ENCODE measurements around the gene IQSEC3.

The IQSEC3 gene

DNA sequence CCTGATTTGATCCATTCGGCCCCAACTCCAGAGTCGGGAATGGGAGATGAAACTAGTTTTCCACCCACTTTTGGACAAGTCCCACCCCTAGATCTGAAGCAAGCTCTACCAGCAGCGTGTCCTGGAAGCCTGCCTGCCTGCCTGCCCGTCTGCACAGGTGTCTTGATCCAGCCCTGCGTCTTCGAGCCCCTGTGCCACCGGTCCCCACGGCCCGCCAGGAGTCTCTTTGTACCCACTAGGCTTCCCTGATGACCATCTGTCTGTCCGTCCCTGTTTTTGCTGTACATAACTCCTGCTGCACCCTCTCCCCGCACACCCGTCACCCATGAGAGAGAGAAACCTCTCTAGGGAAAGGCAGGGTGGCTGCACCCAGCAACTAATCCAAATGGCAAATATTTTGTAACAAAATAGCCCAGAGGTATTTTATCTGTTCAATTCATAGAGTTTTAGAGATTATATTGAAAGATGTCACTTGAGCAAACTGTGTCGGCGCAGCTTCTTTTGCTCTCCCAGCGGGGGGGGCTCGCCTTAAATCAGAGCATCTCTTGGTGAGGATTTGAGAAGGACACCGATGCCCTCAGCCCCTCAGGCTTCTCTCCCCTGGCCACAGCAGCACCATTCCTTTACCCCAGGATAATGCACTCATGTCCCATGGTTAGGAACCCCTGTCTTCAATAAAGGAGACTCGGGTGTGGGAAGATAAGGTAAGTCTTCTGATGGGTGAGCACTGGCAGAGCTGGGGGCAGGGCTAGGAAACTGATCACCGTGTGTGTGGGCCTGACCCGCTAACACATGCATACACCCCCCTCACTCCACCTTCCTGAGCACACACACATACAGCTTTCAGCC is 111.6 kb downstream of the IQSEC3 start:
- peak overlapping the region; percentile 11 for H3K18ac ChIP-seq (ENCODE audit: low read length)
- H4K8ac ChIP-seq (ENCODE audit: low read depth, low read length) = peak overlapping the region; percentile 20
- H3K4me3 ChIP-seq (ENCODE audit: low read length in 2 of 2) = no peak overlapping the region
- H2BK5ac ChIP-seq (ENCODE audit: low read length) = no peak overlapping the region
- no peak for DNase-seq (ENCODE audit: low spot score)
- H2BK120ac ChIP-seq (ENCODE audit: low read depth, low read length) = no peak overlapping the region
- H3K4me2 ChIP-seq (ENCODE audit: insufficient read depth, low read length, poor library complexity, severe bottlenecking) = no peak overlapping the region
- peaks cover 0 to 21% (median 0%) of the 10 kb centered on the region in 3 experiments for H3K27me3 ChIP-seq (ENCODE audit: control insufficient read depth in 3 of 3, insufficient read depth in 3 of 3, low read depth in 1 of 3, low read length in 3 of 3)
- no peak overlapping the region for H3K14ac ChIP-seq (ENCODE audit: low read length)
- no peak overlapping the region for H2BK15ac ChIP-seq (ENCODE audit: low read length)
- no peak overlapping the region for H3K27ac ChIP-seq (replicated peaks; ENCODE audit: low read length)
- H3K36me3 ChIP-seq (replicated peaks in 1 of 2; ENCODE audit: control insufficient read depth in 2 of 2, insufficient read depth in 2 of 2, low read length in 2 of 2) = no peaks in the 10 kb centered on the region
- H3K23ac ChIP-seq (ENCODE audit: low read depth, low read length, poor library complexity) = no peak overlapping the region
- no peaks in the 10 kb centered on the region for H3K9me3 ChIP-seq (replicated peaks in 1 of 2; ENCODE audit: control insufficient read depth in 2 of 2, insufficient read depth in 1 of 2, low read depth in 1 of 2, low read length in 2 of 2)
- no peak overlapping the region for H3K4ac ChIP-seq (ENCODE audit: low read length)
- WGBS, 2 donors (ENCODE audit: extremely low coverage in 2 of 2, insufficient read length in 2 of 2, insufficient replicate concordance in 1 of 2) = no CpG with 5 or more reads among the region's 20 CpGs
- no peak overlapping the region for H2AFZ ChIP-seq (ENCODE audit: low read length)
- H2AK5ac ChIP-seq (ENCODE audit: low read depth, low read length) = peak overlapping the region; percentile 46
- H3K79me1 ChIP-seq (ENCODE audit: low read depth, low read length) = peaks cover 2% of the 10 kb centered on the region
- no peak overlapping the region for H3K9ac ChIP-seq (ENCODE audit: low read depth, low read length, poor library complexity)
- peaks cover 0 to 13% of the 10 kb centered on the region in 2 donors for H3K4me1 ChIP-seq (ENCODE audit: control insufficient read depth in 2 of 2, insufficient read depth in 1 of 2, low read depth in 1 of 2, low read length in 2 of 2)
- no peak overlapping the region for H2BK12ac ChIP-seq (ENCODE audit: low read length)
- no peak overlapping the region for H4K91ac ChIP-seq (ENCODE audit: low read depth, low read length, poor library complexity)

DNA sequence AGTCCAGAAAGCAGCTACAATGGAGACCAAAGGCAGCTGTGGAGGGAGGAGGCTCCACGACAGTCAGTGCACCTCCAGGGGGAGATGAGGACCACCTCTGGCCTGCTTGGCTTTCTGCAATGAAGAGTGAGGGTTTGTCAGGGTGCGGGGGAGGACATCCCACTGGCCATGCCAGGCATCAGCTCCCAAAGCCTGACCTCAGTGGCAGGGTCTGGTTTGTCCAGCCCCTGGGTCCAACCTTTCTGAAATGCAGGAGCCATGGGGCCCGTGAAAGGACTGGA is 112.2 kb downstream of the IQSEC3 start:
- Histone ChIP-seq H3K9me3 (replicated peaks in 1 of 2; ENCODE audit: control insufficient read depth in 2 of 2, insufficient read depth in 1 of 2, low read depth in 1 of 2, low read length in 2 of 2) (no peaks in the 10 kb centered on the region), H4K91ac (ENCODE audit: low read depth, low read length, poor library complexity) (no peak overlapping the region), H2AK5ac (ENCODE audit: low read depth, low read length) (peak overlapping the region; percentile 12), H2BK12ac (ENCODE audit: low read length) (no peak overlapping the region), H3K4me3 (ENCODE audit: low read length in 2 of 2) (no peak overlapping the region), H3K4ac (ENCODE audit: low read length) (no peak overlapping the region), H3K27me3 (ENCODE audit: control insufficient read depth in 3 of 3, insufficient read depth in 3 of 3, low read depth in 1 of 3, low read length in 3 of 3) (peaks cover 0 to 19% (median 0%) of the 10 kb centered on the region in 3 experiments), H3K18ac (ENCODE audit: low read length) (no peak overlapping the region), H3K9ac (ENCODE audit: low read depth, low read length, poor library complexity) (no peak overlapping the region), H3K4me2 (ENCODE audit: insufficient read depth, low read length, poor library complexity, severe bottlenecking) (no peak overlapping the region), H2BK120ac (ENCODE audit: low read depth, low read length) (no peak overlapping the region), H2BK15ac (ENCODE audit: low read length) (no peak overlapping the region), H3K79me1 (ENCODE audit: low read depth, low read length) (peaks cover 2% of the 10 kb centered on the region), H3K4me1 (ENCODE audit: control insufficient read depth in 2 of 2, insufficient read depth in 1 of 2, low read depth in 1 of 2, low read length in 2 of 2) (peaks cover 0 to 13% of the 10 kb centered on the region in 2 donors), H4K8ac (ENCODE audit: low read depth, low read length) (peak overlapping the region; percentile 20), H3K27ac (replicated peaks; ENCODE audit: low read length) (no peak overlapping the region), H3K23ac (ENCODE audit: low read depth, low read length, poor library complexity) (no peak overlapping the region), H2AFZ (ENCODE audit: low read length) (no peak overlapping the region), H3K14ac (ENCODE audit: low read length) (peak overlapping the region; percentile 39), H2BK5ac (ENCODE audit: low read length) (peak overlapping the region; percentile 56), H3K36me3 (replicated peaks in 1 of 2; ENCODE audit: control insufficient read depth in 2 of 2, insufficient read depth in 2 of 2, low read length in 2 of 2) (no peaks in the 10 kb centered on the region)
- WGBS, 2 donors (ENCODE audit: extremely low coverage in 2 of 2, insufficient read length in 2 of 2, insufficient replicate concordance in 1 of 2) = no CpG with 5 or more reads among the region's 3 CpGs
- no peak for DNase-seq (ENCODE audit: low spot score)

DNA sequence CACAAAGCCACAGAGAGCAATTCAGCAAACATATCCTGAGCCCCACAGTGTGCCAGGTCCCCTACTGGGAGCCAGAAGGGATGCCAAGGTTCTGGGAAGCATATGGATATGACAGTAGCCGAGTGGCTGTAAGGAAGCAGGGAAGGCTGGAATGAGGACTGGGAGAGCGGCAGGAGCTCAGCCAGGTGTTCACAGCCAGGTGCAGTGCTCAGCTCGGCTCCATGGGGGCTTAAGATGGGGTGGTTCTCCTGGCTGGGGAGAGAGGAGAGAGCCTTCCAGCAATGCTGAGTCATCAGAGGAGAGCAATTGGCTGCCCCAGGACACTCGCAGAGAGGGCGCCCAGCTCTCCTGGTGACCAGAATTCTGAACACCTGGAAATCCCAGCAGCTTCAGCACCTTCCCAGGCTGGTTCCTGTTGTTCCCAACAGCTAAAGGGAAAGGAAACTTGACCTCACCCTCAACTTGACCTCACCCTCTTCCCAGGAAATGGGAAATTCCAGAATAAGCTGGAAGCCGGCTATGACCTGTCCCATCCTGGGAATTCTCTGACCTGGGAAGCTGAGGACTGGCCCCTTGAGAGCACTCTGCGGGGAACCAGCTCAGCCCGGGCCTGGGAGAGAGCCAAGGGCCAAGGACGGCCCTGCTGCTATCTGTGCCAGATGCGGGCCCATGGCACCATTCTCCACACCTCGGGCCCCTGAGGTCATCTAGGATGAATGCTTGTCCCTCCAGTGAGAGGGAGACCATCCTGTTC is 112.7 kb downstream of the IQSEC3 start:
- Histone ChIP-seq H2BK15ac (ENCODE audit: low read length) (no peak overlapping the region), H3K4me3 (ENCODE audit: low read length in 2 of 2) (no peak overlapping the region), H3K9ac (ENCODE audit: low read depth, low read length, poor library complexity) (no peak overlapping the region), H4K91ac (ENCODE audit: low read depth, low read length, poor library complexity) (peak overlapping the region; percentile 12), H3K18ac (ENCODE audit: low read length) (peak overlapping the region; percentile 25), H3K9me3 (replicated peaks in 1 of 2; ENCODE audit: control insufficient read depth in 2 of 2, insufficient read depth in 1 of 2, low read depth in 1 of 2, low read length in 2 of 2) (no peaks in the 10 kb centered on the region), H2BK120ac (ENCODE audit: low read depth, low read length) (no peak overlapping the region), H2AK5ac (ENCODE audit: low read depth, low read length) (peak overlapping the region; percentile 3), H2BK5ac (ENCODE audit: low read length) (peak overlapping the region; percentile 56), H2BK12ac (ENCODE audit: low read length) (no peak overlapping the region), H2AFZ (ENCODE audit: low read length) (no peak overlapping the region), H4K8ac (ENCODE audit: low read depth, low read length) (no peak overlapping the region), H3K4me2 (ENCODE audit: insufficient read depth, low read length, poor library complexity, severe bottlenecking) (no peak overlapping the region), H3K4ac (ENCODE audit: low read length) (no peak overlapping the region), H3K79me1 (ENCODE audit: low read depth, low read length) (peaks cover 2% of the 10 kb centered on the region), H3K14ac (ENCODE audit: low read length) (peak overlapping the region; percentile 39), H3K4me1 (ENCODE audit: control insufficient read depth in 2 of 2, insufficient read depth in 1 of 2, low read depth in 1 of 2, low read length in 2 of 2) (peaks cover 0 to 13% of the 10 kb centered on the region in 2 donors), H3K36me3 (replicated peaks in 1 of 2; ENCODE audit: control insufficient read depth in 2 of 2, insufficient read depth in 2 of 2, low read length in 2 of 2) (no peaks in the 10 kb centered on the region), H3K27ac (replicated peaks; ENCODE audit: low read length) (no peak overlapping the region), H3K23ac (ENCODE audit: low read depth, low read length, poor library complexity) (no peak overlapping the region), H3K27me3 (ENCODE audit: control insufficient read depth in 3 of 3, insufficient read depth in 3 of 3, low read depth in 1 of 3, low read length in 3 of 3) (peaks cover 0 to 16% (median 0%) of the 10 kb centered on the region in 3 experiments)
- WGBS, 2 donors (ENCODE audit: extremely low coverage in 2 of 2, insufficient read length in 2 of 2, insufficient replicate concordance in 1 of 2) = no CpG with 5 or more reads among the region's 11 CpGs
- DNase-seq (ENCODE audit: low spot score) = no peak

DNA sequence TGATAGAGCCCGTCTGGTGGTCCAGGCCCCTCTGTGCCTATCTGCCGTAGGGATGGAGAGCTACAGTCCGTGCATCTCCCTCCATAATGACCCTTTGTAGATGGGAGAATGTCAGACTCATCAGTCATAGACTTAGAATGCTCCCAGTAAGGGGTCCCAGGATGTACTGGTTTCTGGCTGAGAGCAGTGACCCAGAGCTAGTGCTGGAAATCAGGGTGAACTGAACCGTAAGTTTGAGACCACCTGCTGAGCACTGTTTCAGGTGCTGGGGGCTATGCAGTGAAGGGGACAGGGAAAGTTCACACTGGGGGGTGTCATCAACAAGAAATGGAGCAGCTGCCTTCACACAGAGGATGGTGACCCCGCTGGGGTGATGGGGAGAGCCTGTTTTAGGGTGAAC is 113.3 kb downstream of the IQSEC3 start:
- Histone ChIP-seq H3K14ac (ENCODE audit: low read length) (no peak overlapping the region), H3K18ac (ENCODE audit: low read length) (peak overlapping the region; percentile 5), H3K4me2 (ENCODE audit: insufficient read depth, low read length, poor library complexity, severe bottlenecking) (no peak overlapping the region), H3K27me3 (ENCODE audit: control insufficient read depth in 3 of 3, insufficient read depth in 3 of 3, low read depth in 1 of 3, low read length in 3 of 3) (peaks cover 0 to 16% (median 0%) of the 10 kb centered on the region in 3 experiments), H3K23ac (ENCODE audit: low read depth, low read length, poor library complexity) (no peak overlapping the region), H3K27ac (replicated peaks; ENCODE audit: low read length) (no peak overlapping the region), H3K36me3 (replicated peaks in 1 of 2; ENCODE audit: control insufficient read depth in 2 of 2, insufficient read depth in 2 of 2, low read length in 2 of 2) (no peaks in the 10 kb centered on the region), H3K9me3 (replicated peaks in 1 of 2; ENCODE audit: control insufficient read depth in 2 of 2, insufficient read depth in 1 of 2, low read depth in 1 of 2, low read length in 2 of 2) (no peaks in the 10 kb centered on the region), H2BK120ac (ENCODE audit: low read depth, low read length) (no peak overlapping the region), H3K4me3 (ENCODE audit: low read length in 2 of 2) (no peak overlapping the region), H3K9ac (ENCODE audit: low read depth, low read length, poor library complexity) (no peak overlapping the region), H3K4me1 (ENCODE audit: control insufficient read depth in 2 of 2, insufficient read depth in 1 of 2, low read depth in 1 of 2, low read length in 2 of 2) (peaks cover 0 to 13% of the 10 kb centered on the region in 2 donors), H2BK15ac (ENCODE audit: low read length) (no peak overlapping the region), H2AK5ac (ENCODE audit: low read depth, low read length) (peak overlapping the region; percentile 3), H2AFZ (ENCODE audit: low read length) (no peak overlapping the region), H2BK12ac (ENCODE audit: low read length) (no peak overlapping the region), H4K91ac (ENCODE audit: low read depth, low read length, poor library complexity) (no peak overlapping the region), H3K79me1 (ENCODE audit: low read depth, low read length) (peaks cover 2% of the 10 kb centered on the region), H4K8ac (ENCODE audit: low read depth, low read length) (no peak overlapping the region), H3K4ac (ENCODE audit: low read length) (no peak overlapping the region), H2BK5ac (ENCODE audit: low read length) (no peak overlapping the region)
- no peak for DNase-seq (ENCODE audit: low spot score)
- no CpG with 5 or more reads among the region's 5 CpGs for WGBS, 2 donors (ENCODE audit: extremely low coverage in 2 of 2, insufficient read length in 2 of 2, insufficient replicate concordance in 1 of 2)

All from neuronal stem cell (in vitro differentiated cells).